ENCODE measurements around the gene C17orf100.

The C17orf100 gene

DNA sequence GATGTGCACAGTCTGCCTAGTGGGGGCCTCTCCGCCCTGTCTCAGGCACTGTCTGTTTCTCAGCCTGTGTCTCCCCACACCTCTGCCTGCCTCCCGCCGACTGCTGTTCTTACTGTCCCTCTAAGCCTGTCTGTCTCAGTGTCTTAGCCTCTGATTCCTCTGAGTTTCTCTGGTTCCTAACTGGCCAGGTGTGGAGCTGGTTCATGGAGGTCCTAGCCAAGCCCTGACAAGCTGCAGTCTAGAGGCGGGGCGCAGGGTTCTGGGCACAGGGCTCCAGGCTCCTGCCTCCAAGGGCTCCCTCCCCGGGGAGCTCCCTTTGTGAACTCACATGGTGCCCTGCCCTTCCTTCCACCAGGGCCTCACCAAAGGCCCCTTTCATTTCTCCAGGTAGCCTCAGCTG lies 19.4 kb downstream of the C17orf100 start:
- DNase-seq (ENCODE audit: low spot score): no peak
- TF ChIP-seq, protein P1, sequence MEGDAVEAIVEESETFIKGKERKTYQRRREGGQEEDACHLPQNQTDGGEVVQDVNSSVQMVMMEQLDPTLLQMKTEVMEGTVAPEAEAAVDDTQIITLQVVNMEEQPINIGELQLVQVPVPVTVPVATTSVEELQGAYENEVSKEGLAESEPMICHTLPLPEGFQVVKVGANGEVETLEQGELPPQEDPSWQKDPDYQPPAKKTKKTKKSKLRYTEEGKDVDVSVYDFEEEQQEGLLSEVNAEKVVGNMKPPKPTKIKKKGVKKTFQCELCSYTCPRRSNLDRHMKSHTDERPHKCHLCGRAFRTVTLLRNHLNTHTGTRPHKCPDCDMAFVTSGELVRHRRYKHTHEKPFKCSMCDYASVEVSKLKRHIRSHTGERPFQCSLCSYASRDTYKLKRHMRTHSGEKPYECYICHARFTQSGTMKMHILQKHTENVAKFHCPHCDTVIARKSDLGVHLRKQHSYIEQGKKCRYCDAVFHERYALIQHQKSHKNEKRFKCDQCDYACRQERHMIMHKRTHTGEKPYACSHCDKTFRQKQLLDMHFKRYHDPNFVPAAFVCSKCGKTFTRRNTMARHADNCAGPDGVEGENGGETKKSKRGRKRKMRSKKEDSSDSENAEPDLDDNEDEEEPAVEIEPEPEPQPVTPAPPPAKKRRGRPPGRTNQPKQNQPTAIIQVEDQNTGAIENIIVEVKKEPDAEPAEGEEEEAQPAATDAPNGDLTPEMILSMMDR (IDR thresholded peaks at IDR 0.05; ENCODE audit: extremely low read depth, missing control alignments): no peak

DNA sequence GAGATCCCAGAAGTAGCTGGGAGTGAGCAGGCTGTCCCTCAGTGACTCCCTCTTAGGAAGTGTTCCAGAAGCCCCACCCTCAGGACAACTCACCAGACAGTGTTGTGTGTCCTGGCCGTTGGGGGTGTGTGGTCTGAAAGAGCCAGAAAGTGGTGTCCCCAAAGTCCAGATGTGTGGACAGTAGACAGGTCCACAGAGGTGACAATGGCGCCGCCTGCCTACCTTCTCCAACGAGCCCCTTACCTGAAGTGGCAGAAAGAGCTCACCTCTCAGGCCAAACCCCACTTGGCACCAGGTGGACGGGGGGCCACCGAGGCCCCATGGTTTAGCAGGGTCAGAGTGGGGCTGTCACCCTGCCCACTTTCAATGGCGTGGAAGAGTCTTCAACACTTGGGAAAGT lies 19.9 kb downstream of the C17orf100 start:
- DNase-seq (ENCODE audit: low spot score): no peak
- TF ChIP-seq, protein P1 (IDR thresholded peaks at IDR 0.05; ENCODE audit: extremely low read depth, missing control alignments): no peak

DNA sequence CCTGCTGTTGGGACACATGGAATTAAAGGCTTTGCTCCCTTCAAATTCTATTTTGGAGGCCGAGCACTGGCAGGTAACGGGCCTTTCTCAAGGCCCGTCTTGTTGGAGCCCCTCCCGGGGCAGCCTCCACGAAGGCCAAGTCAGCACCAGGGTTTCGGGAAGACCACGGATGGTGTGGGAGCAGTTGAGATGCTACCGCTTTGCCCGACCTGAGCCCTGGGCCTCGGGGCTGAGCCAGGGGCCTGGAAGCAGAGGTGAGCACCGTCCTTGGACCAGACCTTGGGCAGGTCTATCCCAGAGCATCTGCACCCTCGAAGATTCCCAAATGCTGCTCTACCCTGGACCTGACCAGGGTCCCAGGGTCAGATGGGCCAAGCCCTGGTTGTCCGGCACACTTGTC lies 23.0 kb downstream of the C17orf100 start:
- TF ChIP-seq, protein P1 (IDR thresholded peaks at IDR 0.05; ENCODE audit: extremely low read depth, missing control alignments): no peak
- no peak for DNase-seq (ENCODE audit: low spot score)

DNA sequence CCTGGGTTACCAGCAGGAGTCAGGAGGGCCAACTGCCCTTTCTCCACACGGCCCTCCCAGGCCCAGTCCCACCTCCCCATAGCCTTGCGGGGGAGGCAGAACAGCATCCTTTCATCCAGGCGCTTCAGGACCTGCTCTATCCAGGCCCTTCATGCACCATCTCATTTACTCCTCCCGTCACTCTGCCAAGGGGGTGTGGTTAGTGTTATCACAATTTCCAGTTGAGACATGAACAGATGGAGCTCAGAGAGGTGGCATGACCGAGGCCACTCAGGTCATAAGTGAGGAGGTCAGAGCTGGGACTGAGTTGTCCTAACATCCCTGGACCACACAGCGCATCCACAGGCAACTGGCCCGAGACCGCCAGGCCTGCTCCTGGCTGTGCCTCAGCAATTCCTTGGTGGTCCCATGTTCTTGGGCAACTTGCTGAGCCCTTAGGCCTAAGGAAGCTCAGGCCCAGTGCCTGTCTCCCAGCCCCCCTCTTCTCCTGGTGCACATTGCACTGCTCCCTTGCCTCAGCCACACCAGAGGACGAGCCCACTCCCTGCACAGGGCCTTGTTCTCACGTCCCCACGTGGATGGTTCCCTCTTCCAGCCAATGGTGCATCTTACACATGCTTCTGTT lies 23.8 kb downstream of the C17orf100 start:
- TF ChIP-seq, protein P1 (IDR thresholded peaks at IDR 0.05; ENCODE audit: extremely low read depth, missing control alignments): no peak
- no peak for DNase-seq (ENCODE audit: low spot score)

DNA sequence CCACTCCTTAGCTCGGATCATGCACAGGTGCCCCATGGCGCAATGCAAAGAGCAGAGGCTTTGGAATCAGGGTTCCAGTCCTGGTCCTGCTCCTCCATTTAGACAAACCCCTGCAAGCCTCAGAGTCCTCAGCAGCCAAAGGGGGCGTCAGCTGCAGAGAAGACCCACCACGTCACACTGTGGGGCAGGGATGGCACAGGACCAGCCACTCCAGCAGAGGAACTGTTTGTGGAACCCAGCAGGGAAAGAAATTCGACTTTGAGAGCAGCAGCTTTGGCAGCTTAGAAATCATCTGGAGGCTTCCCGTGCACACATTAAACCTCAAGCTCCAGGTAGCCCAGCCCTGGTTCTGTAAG lies 25.2 kb downstream of the C17orf100 start:
- no peak for DNase-seq (ENCODE audit: low spot score)
- TF ChIP-seq, protein P1 (IDR thresholded peaks at IDR 0.05; ENCODE audit: extremely low read depth, missing control alignments): no peak

DNA sequence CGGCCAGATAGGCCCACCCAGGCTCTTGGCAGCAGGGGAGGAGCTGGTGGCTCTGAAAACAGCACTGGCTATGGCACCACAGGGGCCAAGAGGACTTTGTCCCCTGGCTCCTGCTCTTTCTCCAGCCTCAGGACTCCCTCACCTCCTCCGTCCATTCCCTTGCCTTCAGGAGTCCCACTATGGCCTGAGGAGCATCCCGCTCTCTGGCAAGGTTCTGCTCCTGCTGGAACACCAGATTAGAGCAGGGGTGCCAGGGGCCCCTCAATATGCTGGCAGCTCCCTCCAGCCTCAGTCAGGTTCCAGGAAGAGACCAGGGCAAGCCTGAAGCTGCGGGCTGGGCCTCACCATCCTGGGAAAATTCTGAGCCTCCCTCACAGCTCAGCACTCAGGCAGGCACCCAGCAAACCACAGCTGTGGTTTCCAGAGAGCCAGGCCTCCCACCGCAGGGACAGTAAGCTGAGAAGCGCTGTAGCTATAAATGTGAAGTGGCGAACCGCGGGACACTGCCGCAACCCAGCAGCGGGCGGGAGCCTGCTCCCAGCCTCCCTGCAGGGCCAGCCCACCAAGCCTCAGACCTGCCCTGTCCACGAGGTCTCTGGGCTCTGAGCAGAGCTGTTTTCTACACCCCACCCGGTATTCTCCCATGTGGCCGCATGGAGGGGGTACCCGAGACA lies 25.7 kb downstream of the C17orf100 start:
- no peak for DNase-seq (ENCODE audit: low spot score)
- TF ChIP-seq, protein P1 (IDR thresholded peaks at IDR 0.05; ENCODE audit: extremely low read depth, missing control alignments): no peak

DNA sequence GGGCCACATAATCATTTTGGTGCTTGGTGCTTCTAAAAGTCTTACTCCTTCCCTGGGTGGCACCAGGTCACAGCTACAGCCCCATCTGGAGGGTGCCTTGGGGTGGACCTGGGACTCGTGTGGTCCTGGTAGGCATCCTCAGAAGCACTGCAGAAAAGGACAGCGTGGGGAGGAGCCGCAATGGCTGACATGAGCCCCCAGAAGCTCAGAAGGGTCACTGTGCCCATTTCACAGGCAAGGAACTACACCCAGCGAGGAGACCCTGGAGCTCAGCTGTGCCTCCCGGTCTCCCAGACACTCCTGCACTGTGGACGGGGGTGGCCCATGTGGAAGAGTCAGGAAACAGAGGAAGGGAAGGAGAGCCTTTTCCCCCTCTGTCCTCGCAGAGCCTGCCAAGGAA lies 26.4 kb downstream of the C17orf100 start:
- no peak for DNase-seq (ENCODE audit: low spot score)
- TF ChIP-seq, protein P1 (IDR thresholded peaks at IDR 0.05; ENCODE audit: extremely low read depth, missing control alignments): no peak
